NCI-H2171 treated with DMSO at 0.1 percent for 48 hours (cell line): ENCODE data around the gene HOXA3.

Experiments
- DNase-seq: peaks from one replicate; lab custom pipeline; 2025; lab: John Stamatoyannopoulos, UW

Gene HOXA3

GRCh38 chr7:27143023-27143949 lies 9.1 kb downstream of the HOXA3 start, which contains the start of gene HOXA5:
TSS of gene HOXA5 (minus strand) at chr7:27143681. CDS start at chr7:27143607, 74 bp downstream.
- DNase-seq = no peak

- no peak for DNase-seq
Observed at GRCh38 chr7:27142580-27143022, 9.8 kb downstream of the HOXA3 start.

DNA sequence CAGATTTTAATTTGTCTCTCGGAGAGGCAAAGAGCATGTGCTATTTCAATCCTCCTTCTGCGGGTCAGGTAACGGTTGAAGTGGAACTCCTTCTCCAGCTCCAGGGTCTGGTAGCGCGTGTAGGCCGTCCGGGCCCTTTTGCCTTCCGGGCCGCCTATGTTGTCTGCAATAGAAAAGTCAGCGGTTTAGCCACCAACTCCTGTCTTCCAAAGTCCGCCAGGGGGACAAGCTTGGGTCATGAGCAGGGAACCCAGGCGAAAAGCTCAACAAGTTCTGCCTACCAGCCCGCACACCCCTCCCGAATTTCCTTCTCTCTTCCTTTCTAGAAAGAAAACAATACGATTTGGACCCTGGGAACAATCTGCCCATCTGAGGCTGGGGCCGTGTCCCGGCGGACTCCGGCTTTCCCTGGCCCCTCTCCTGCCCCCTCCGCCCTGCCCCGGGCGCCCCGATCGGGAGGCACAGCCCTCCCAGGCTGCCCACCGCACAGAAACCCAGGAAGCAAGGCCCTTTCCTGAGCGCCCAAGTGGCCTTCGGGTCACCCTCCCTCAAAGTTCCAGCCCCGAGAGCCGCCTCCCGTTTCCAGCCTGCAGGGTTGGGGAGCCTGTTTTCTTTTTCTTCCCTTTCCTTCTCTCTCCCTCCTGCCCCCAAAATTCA lies 10.3 kb downstream of the HOXA3 start:
- no peak for DNase-seq

GRCh38 chr7:27141137-27141922 lies 11.1 kb downstream of the HOXA3 start:
- DNase-seq = no peak

GRCh38 chr7:27140126-27140857 lies 12.1 kb downstream of the HOXA3 start:
- no peak for DNase-seq

GRCh38 chr7:27139334-27140125 lies 12.9 kb downstream of the HOXA3 start:
- no peak for DNase-seq

GRCh38 chr7:27138985-27139333 lies 13.4 kb downstream of the HOXA3 start:
- DNase-seq = no peak

DNA sequence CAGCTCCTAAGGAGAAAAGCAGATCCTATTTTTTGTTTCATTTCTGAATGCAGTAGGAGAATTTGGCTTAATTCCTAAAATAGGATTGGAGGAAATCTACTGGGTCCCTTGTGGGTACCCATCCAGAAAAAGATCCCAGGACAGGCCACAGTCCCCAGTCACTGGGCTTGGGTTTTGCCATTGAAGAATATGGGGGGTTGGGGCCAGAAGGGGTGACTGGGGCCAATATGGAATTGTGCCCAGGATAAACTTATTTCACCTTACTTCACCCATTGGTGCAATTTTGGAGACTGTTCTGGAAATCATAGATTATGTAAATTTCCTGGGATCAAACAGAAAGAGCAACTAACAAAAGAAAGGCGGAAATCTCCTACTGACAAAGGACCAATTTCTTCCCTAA lies 13.9 kb downstream of the HOXA3 start:
- no peak for DNase-seq

DNA sequence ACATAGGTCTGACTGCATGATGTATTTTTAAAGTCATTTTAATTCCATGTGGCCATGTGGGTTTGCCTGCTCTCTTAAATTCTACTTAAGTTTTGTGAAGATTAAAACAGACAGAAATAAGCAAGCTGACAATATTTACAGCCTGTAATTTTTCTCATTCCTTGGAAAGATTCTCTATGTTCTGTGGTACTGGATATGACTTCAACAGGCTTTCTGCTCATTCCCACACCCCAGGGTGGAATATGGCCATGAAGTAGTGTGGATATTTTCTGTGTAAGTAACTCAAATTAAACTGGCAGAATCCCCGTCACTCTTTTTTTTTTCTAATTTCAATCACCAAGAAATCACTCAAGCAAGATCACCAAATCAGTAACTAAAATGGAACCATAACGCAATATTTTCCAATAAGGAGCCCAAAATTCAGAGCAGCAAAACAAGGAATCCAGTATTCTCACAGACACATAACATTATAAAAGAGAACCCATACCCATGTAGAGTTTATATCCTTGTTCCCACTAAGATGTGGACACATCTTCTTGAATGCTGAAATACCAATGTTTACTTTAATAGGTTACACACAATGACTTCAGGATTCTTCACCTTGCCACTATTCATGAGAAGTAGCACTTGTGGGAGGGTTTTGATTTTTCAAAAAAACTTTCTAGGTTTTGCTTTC lies 14.6 kb downstream of the HOXA3 start:
- DNase-seq = no peak

GRCh38 chr7:27134392-27134791 lies 18.0 kb downstream of the HOXA3 start:
- DNase-seq = no peak

DNA sequence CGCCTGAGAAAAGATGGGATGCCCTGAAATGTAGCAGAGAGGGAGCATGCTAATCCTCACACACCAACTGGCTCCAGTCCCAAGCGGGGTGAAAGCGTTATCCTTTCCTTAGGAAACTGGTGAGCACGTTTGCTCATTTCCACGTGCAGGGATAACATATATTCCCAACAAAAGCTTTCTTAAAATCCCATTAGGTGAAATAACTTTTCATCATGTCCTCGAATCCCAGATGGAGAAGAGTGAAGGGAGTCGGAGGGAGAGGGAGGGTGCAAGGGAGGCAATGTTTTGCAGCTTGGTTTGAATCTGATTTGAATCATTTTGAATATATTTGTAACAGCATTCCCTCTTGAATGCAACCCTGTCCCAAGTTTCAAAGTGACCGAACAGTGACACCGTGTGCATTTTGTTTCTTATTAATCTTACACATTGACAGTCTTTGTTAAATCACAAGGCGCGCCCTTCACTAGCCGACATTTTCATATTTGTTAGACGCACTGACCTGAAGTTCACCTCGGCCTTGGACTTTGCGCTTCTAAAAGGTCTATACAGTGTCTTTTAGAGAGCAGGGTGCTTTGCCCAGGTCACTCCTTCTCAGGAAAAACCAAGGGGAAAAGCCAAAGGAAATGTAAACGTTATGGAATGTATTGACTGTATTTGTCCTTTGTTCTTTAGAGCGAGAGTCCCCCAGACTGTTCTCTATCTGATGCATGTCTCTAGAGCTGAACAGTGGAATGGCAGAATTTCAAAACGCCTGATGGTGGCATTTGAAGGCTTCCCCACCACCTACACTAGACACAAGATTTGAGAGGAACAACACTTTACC lies 18.8 kb downstream of the HOXA3 start:
- DNase-seq = no peak

- no peak for DNase-seq
Observed at GRCh38 chr7:27132978-27133377, 19.4 kb downstream of the HOXA3 start.

DNA sequence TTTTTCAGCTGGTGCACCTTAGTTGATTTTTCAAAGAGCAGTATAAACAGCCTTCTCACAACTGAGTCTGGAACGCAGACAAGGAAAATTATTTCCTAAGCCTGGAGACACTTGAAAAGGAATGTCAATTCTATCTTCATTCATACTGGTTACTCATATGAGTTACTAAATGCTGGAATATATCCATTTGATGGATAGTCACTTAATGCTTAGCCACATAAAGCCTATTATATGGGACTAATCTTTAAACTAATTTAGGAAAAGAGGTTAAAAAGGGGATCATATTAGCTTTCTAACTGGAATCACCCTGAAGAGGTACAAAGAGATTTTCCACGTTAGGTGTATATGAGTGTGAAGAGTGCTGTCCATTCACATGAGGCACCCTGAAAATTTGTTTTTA lies 20.2 kb downstream of the HOXA3 start:
- no peak for DNase-seq

- DNase-seq = no peak
Observed at GRCh38 chr7:27131390-27131819, 21.0 kb downstream of the HOXA3 start.

DNA sequence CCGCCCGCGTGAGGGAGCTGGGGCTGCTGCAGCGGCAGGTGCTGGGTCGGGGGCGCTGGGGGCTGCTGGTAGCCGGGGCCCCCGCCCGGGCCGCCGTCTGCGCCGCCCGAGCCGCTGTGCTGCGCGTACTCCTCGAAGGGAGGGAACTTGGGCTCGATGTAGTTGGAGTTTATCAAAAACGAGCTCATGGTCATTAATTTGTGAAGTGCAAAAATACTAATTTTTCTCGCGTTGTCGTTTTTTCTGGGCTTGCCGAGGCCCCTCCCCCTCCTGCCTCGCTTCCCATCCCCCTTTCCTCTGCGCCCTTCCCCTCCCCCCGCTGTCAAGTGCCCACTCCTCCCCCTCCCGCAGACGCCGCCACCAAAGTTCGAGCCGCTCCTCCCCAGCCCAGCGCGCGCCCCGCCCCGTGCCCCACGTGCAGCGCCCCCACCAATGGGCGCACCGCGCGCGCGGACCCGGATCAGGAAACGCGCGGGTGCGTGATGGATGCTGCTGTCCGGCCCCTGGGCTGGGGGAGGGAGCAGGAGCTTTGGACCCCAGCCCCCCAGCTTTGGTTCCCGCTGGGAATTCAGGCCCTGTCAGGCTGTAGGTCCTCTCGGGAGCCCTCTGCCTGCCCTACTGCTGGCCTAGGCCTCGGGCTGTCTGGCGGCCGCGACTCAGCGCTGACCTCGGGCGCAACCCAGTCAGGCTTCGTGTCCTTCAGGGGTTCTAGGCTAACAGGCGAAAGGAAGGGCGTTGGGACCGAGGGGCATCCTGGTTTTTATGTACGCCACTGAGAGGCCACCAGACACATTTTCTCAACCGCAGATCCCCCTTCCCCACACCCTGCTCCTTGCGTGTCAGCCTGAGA lies 21.6 kb downstream of the HOXA3 start, which contains the start of gene HOXA4:
TSS of gene HOXA4 (minus strand) at position 218 of the 850 bp plus-strand sequence. CDS start at position 194, 24 bp downstream.
- peak; percentile 90 for DNase-seq

GRCh38 chr7:27129729-27130539 lies 22.4 kb downstream of the HOXA3 start:
- DNase-seq = peak; percentile 10
